Memory B cell (primary cell): ENCODE measurements around the gene ESM1.
"Not testable (repeated sequence)": the region's sequence is repeated elsewhere in the genome, so short reads cannot be mapped to it uniquely, and the experiment has no call there.

Experiments
- ATAC-seq: fragments of 150-1000 bp; cut with Tn5 transposase; 2 replicates; pipeline ENCODE4 v1.10.0; 2021; ENCODE audit warnings: low read depth, mild to moderate bottlenecking, moderate library complexity
- DNase-seq, 2 donors: peaks; one replicate each; pipeline ENCODE4 v3.0.0; 2022; ENCODE audit warnings: low spot score in 2 of 2
- H3K27ac Mint-ChIP-seq: one replicate; pipeline ENCODE4 v1.8.0; 2022; ENCODE audit warnings: mild to moderate bottlenecking, moderate library complexity, mixed read lengths
- H3K27me3 Mint-ChIP-seq: one replicate; pipeline ENCODE4 v1.8.0; 2022; ENCODE audit warnings: mixed read lengths
- H3K36me3 Mint-ChIP-seq: one replicate; pipeline ENCODE4 v1.8.0; 2022; ENCODE audit warnings: mild to moderate bottlenecking, mixed read lengths
- H3K4me1 Mint-ChIP-seq: one replicate; pipeline ENCODE4 v1.8.0; 2022; ENCODE audit warnings: mixed read lengths
- H3K4me3 Mint-ChIP-seq: one replicate; pipeline ENCODE4 v1.8.0; 2022; ENCODE audit warnings: mild to moderate bottlenecking, moderate library complexity, mixed read lengths
- H3K9me3 Mint-ChIP-seq: one replicate; pipeline ENCODE4 v1.8.0; 2022; ENCODE audit warnings: mixed read lengths

The ESM1 gene, protein sequence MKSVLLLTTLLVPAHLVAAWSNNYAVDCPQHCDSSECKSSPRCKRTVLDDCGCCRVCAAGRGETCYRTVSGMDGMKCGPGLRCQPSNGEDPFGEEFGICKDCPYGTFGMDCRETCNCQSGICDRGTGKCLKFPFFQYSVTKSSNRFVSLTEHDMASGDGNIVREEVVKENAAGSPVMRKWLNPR

DNA sequence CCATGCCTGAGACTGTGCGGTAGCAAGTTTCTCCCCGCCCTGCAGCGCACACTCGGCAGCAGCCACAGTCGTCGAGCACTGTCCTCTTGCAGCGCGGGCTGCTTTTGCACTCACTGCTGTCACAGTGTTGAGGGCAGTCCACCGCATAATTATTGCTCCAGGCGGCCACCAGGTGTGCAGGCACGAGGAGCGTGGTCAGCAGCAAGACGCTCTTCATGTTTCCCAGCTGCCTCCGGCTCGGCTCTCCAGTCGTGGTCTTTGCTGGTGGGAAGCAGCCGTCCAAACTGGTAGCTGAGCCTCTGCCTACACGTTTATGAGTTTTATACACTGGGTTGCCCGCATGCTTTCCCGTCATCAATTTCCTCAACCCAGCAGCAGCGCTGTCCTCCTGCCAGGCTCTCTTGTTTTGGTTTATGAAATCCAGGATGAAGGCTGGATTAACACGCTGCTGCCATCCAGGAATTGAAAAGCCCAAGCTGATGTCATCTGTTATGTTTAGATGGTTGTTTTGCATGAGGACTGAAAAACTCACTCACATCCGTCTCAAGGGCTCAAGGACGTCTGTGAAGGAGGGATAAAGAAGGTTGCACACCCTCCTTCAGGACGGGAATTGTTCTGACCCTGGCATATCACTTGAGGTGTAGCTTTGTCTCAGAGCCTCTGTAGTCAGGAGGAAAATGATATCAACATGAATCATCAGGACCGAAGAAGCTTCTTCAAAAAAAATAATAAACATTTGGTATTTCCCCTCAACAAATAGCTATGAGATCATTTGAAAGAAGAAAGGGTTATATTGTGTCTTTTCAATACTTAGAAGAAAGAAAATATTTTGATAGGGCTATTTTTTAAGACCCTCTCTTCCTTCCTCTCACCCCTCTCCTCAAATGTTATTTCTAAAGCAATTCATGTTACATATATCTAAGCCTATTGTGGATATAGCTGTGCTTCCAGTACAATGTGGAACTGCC is at the start of gene ESM1:
Gene ESM1, minus strand, starts transcription at position 293 of the 968 bp plus-strand sequence. Its CDS starts 76 bp downstream, at position 217.
- Mint-ChIP-seq H3K36me3 (no peaks in the 10 kb centered on the region), H3K27ac (no peak within 1 kb of the TSS), H3K27me3 (peaks cover 5% of the 10 kb centered on the region), H3K4me1 (no peaks in the 10 kb centered on the region), H3K9me3 (no peaks in the 10 kb centered on the region), H3K4me3 (no peak within 1 kb of the TSS)
- no peak for DNase-seq
- ATAC-seq = no peak

DNA sequence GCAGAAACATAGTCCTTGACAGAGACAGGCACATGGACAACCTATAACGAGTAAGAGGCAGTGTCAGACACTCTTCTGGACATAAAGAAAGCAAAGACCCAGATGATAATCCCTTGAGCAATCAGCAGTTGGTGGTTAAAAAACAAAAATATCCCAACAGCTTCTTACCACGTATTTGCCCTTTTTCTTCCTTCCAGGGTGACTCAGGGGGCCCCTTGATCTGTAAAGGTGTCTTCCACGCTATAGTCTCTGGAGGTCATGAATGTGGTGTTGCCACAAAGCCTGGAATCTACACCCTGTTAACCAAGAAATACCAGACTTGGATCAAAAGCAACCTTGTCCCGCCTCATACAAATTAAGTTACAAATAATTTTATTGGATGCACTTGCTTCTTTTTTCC is 48.2 kb upstream of the ESM1 start:
- Mint-ChIP-seq H3K27me3 (peaks cover 3% of the 10 kb centered on the region), H3K27ac (no peak overlapping the region), H3K36me3 (no peaks in the 10 kb centered on the region), H3K4me3 (no peak overlapping the region), H3K4me1 (no peaks in the 10 kb centered on the region), H3K9me3 (no peaks in the 10 kb centered on the region)
- DNase-seq = no peak
- no peak for ATAC-seq

DNA sequence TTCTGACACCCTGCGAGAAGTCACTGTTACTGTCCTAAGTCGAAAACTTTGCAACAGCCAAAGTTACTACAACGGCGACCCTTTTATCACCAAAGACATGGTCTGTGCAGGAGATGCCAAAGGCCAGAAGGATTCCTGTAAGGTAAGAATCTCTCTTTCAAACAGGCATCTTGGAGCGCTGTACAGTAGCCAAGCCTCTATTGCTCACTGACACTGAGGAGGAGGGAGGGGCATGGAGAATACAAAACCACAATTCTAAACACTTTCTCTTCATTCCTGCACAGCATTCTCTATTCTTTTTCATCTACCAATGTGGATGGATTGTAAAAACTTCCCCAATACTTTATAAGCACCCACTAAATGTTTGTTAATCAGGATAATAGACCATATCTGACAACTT is 46.1 kb upstream of the ESM1 start:
- Mint-ChIP-seq H3K36me3 (no peaks in the 10 kb centered on the region), H3K9me3 (no peaks in the 10 kb centered on the region), H3K27me3 (peaks cover 3% of the 10 kb centered on the region), H3K4me1 (peaks cover 2% of the 10 kb centered on the region), H3K4me3 (no peak overlapping the region), H3K27ac (no peak overlapping the region)
- ATAC-seq = no peak
- no peak for DNase-seq

DNA sequence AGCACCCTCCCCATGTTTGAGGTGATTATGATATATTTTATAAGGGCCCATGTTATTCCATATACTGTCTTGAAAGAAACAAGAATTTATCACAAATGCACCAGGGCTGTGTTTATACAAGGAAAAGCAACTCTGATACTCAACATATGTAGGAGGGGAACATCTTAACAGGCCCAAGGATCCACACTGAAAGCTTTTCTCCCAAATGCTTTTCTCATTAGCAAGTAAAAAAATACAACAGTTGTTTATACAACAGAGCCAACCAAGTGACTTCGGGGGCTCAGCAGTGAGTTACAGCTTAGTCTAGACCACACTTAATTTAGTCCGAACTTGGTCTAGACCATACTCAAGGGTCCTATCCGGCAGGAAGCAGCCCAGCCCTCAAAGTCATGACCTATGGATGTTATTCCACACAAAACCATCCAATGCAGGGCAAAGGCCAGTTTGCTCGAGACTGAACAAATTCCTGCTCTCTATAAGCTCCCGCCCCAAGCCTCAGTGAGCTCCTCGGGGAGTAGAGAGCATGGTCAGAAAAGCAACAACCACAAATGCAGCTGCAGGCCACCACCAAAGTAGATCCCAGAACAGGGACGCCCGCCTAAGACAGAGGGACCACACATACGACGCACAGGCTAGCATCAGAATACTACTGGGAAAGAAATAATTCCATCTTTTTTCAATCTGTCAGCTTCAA is 45.4 kb upstream of the ESM1 start:
- Mint-ChIP-seq H3K9me3 (no peaks in the 10 kb centered on the region), H3K4me1 (peaks cover 2% of the 10 kb centered on the region), H3K4me3 (no peak overlapping the region), H3K27me3 (peaks cover 3% of the 10 kb centered on the region), H3K27ac (no peak overlapping the region), H3K36me3 (no peaks in the 10 kb centered on the region)
- no peak for ATAC-seq
- no peak for DNase-seq

DNA sequence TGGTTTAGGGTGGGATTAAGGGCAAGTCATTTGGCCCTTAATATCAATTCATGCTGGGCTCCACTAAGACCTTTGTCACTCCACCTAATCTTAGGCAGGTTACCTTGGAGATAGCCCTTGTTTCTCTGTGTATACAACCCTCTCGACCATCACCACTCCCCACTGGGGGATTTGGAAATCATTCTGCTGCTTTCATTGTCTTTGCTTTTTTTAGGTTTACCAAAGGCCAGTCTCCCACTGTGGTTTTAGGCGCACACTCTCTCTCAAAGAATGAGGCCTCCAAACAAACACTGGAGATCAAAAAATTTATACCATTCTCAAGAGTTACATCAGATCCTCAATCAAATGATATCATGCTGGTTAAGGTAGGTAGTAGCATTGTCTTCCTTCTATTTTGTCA is 44.8 kb upstream of the ESM1 start:
- Mint-ChIP-seq H3K4me3 (no peak overlapping the region), H3K9me3 (no peaks in the 10 kb centered on the region), H3K27me3 (peaks cover 3% of the 10 kb centered on the region), H3K27ac (no peak overlapping the region), H3K36me3 (no peaks in the 10 kb centered on the region), H3K4me1 (peaks cover 2% of the 10 kb centered on the region)
- ATAC-seq = no peak
- no peak for DNase-seq

DNA sequence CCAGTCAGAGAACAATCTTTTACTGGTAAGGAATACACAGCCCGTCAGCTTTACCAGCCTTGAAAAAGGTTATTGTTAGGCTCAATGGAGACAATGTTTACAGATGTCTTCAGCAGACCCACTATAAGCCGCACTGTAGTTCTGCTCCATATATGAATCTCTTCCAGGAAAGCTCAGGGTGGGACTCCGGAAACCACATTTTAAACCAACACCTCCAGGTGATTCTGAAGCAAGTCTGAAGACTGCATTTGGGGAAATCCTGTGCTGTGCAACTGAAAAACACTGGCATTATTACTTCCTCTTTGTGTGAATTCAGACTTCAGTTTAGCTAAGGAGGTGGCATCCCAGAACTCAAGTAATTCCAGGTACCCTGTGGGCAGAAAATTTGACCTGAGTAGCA is 42.2 kb upstream of the ESM1 start:
- H3K27ac Mint-ChIP-seq = no peak overlapping the region
- no peaks in the 10 kb centered on the region for H3K36me3 Mint-ChIP-seq
- peaks cover 2% of the 10 kb centered on the region for H3K4me1 Mint-ChIP-seq
- peaks cover 3% of the 10 kb centered on the region for H3K27me3 Mint-ChIP-seq
- ATAC-seq = no peak
- DNase-seq = no peak
- H3K9me3 Mint-ChIP-seq = no peaks in the 10 kb centered on the region
- H3K4me3 Mint-ChIP-seq = no peak overlapping the region

DNA sequence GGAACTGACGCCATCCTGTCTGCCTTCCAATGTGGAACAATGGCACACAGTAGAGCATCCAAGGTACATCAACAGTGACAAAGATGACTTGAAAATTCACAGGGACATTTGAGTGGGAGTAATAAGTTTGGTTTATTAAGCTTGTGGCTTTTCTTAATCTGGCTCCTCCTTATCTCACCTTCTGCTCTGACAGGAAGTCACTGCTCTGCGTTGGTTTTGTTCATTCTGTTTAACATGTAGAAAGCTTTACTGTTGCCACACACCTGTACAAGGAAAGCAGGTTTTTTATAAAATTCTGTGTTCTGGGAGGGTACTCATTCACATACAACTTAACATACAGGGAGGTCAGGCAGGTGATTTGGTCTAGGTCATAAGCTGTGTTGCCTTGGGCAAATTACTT is 37.1 kb upstream of the ESM1 start:
- no peak overlapping the region for H3K27ac Mint-ChIP-seq
- no peaks in the 10 kb centered on the region for H3K9me3 Mint-ChIP-seq
- no peak for DNase-seq
- H3K36me3 Mint-ChIP-seq = no peaks in the 10 kb centered on the region
- ATAC-seq = no peak
- no peak overlapping the region for H3K4me3 Mint-ChIP-seq
- peaks cover 2% of the 10 kb centered on the region for H3K4me1 Mint-ChIP-seq
- peaks cover 4% of the 10 kb centered on the region for H3K27me3 Mint-ChIP-seq

GRCh38 chr5:55021821-55022220 is 36.4 kb upstream of the ESM1 start:
- no peak for DNase-seq
- H3K4me3 Mint-ChIP-seq = no peak overlapping the region

GRCh38 chr5:55021410-55021809 is 36.0 kb upstream of the ESM1 start:
- ATAC-seq (no peak), DNase-seq (no peak)
- H3K36me3 Mint-ChIP-seq = no peaks in the 10 kb centered on the region
- peaks cover 4% of the 10 kb centered on the region for H3K27me3 Mint-ChIP-seq
- H3K4me3 Mint-ChIP-seq = no peak overlapping the region
- H3K4me1 Mint-ChIP-seq = no peaks in the 10 kb centered on the region
- H3K9me3 Mint-ChIP-seq = peaks cover 2% of the 10 kb centered on the region
- no peak overlapping the region for H3K27ac Mint-ChIP-seq

More at GRCh38 chr5:55021821-55022220, 36.4 kb upstream of the ESM1 start:
- no peaks in the 10 kb centered on the region for H3K36me3 Mint-ChIP-seq
- peaks cover under 1% of the 10 kb centered on the region for H3K9me3 Mint-ChIP-seq
- peaks cover 4% of the 10 kb centered on the region for H3K27me3 Mint-ChIP-seq
- no peak overlapping the region for H3K27ac Mint-ChIP-seq
- H3K4me1 Mint-ChIP-seq = no peaks in the 10 kb centered on the region
- ATAC-seq = no peak

- not testable (repeated sequence) for H3K27ac Mint-ChIP-seq, H3K4me1 Mint-ChIP-seq, DNase-seq, H3K27me3 Mint-ChIP-seq, ATAC-seq, H3K36me3 Mint-ChIP-seq, H3K4me3 Mint-ChIP-seq
- H3K9me3 Mint-ChIP-seq = peaks cover 15% of the 10 kb centered on the region
These were observed 24.8 kb upstream of the ESM1 start for GRCh38 chr5:55010149-55010548.

DNA sequence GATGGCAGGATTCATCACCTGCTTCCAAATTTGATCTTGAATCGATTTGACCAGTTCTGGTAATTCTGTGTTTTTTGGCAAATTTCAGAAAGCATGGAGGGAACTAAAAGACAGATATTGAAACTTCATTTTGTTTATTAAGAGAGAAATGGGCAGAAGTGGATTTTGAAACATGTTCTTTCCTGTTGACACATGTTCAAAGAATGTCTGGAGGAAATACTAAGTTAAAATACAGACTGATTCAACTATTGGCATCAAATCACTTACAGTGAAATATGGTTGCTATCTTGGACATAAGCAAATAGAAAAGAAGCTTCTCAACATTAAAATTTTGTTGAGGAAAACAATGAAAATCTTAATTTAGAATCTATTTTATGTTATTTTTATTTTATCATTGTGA is 19.3 kb upstream of the ESM1 start:
- Mint-ChIP-seq H3K27me3 (peaks cover 3% of the 10 kb centered on the region), H3K4me1 (no peaks in the 10 kb centered on the region), H3K4me3 (no peak overlapping the region), H3K36me3 (no peaks in the 10 kb centered on the region), H3K27ac (no peak overlapping the region), H3K9me3 (peaks cover 3% of the 10 kb centered on the region)
- ATAC-seq (no peak), DNase-seq (no peak)

DNA sequence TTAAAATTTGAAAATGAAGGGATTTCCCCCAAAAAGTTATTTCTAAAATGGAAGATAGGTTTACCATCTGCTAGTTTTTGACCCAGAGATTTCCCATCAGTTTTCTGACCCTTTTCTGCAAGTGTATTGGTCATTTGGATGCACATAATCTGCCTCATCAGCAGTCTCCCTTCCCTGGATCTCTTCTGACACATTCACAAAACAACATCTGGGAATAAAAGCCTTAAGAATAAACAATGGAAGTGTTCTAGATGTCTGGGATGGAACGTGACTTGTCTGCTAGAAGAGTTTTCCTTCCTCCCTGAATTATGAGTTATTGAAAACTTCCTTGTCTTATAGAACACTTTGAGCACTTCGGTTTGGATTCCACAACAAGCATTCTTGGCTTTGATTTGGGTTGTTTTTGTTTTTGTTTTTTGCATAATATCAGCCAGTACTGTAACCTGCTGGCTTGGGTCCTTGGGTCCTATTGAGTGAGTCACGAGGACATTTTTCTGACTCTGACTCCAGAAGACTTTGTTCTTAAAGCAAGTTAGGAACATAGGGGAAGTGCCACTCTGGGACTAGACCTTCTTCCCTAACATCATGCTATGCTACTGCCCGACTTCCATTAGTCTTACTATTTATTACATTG is 18.2 kb upstream of the ESM1 start:
- no peak for ATAC-seq

DNA sequence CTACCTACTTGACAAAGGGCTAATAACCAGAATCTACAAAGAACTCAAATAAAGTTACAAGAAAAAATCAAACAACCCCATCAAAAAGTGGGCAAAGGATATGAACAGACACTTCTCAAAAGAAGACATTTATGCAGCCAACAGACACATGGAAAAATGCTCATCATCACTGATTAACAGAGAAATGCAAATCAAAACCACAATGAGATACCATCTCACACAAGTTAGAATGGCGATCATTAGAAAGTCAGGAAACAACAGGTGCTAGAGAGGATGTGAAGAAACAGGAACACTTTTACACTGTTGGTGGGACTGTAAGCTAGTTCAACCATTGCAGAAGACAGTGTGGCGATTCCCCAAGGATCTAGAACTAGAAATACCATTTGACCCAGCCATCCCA is 16.8 kb upstream of the ESM1 start:
- not testable (repeated sequence) for H3K4me3 Mint-ChIP-seq, DNase-seq, H3K4me1 Mint-ChIP-seq, H3K27ac Mint-ChIP-seq, H3K9me3 Mint-ChIP-seq, H3K36me3 Mint-ChIP-seq, H3K27me3 Mint-ChIP-seq, ATAC-seq

More for the DNA sequence above, 18.2 kb upstream of the ESM1 start:
- Mint-ChIP-seq H3K36me3 (no peaks in the 10 kb centered on the region), H3K9me3 (peaks cover 3% of the 10 kb centered on the region), H3K4me1 (no peaks in the 10 kb centered on the region), H3K4me3 (no peak overlapping the region), H3K27me3 (peaks cover 3% of the 10 kb centered on the region), H3K27ac (no peak overlapping the region)
- no peak for DNase-seq

GRCh38 chr5:54997081-54997480 is 11.7 kb upstream of the ESM1 start:
- no peak for DNase-seq
- no peaks in the 10 kb centered on the region for H3K36me3 Mint-ChIP-seq
- H3K9me3 Mint-ChIP-seq = peaks cover 2% of the 10 kb centered on the region
- no peaks in the 10 kb centered on the region for H3K4me1 Mint-ChIP-seq
- ATAC-seq = no peak
- peaks cover 7% of the 10 kb centered on the region for H3K27me3 Mint-ChIP-seq
- no peak overlapping the region for H3K27ac Mint-ChIP-seq
- no peak overlapping the region for H3K4me3 Mint-ChIP-seq
